NB4 (cell line): ENCODE results near the gene KIF17.

ENCODE experiments used
- MYC ChIP-seq: IDR thresholded peaks from 2 replicates; pipeline ENCODE4 v1.6.1; 2011; ENCODE audit warnings: low read depth, low read length
- POLR2A ChIP-seq: IDR thresholded peaks from 2 replicates; pipeline ENCODE4 v1.6.1; 2011; ENCODE audit warnings: mild to moderate bottlenecking; ENCODE audit not compliant: insufficient read length; ENCODE audit errors: extremely low read depth
- TF ChIP-seq, protein P1 (sequence below): IDR thresholded peaks from one replicate; pipeline ENCODE4 v1.5.1; 2012; ENCODE audit warnings: low read depth, low read length
- TF ChIP-seq, protein P2 (sequence below): IDR thresholded peaks from 2 replicates; pipeline ENCODE4 v1.6.1; 2011; ENCODE audit warnings: low read depth, low read length

GRCh38 chr1:20732071-20732587 is 14.3 kb upstream of the KIF17 start:
- TF ChIP-seq, protein P1, sequence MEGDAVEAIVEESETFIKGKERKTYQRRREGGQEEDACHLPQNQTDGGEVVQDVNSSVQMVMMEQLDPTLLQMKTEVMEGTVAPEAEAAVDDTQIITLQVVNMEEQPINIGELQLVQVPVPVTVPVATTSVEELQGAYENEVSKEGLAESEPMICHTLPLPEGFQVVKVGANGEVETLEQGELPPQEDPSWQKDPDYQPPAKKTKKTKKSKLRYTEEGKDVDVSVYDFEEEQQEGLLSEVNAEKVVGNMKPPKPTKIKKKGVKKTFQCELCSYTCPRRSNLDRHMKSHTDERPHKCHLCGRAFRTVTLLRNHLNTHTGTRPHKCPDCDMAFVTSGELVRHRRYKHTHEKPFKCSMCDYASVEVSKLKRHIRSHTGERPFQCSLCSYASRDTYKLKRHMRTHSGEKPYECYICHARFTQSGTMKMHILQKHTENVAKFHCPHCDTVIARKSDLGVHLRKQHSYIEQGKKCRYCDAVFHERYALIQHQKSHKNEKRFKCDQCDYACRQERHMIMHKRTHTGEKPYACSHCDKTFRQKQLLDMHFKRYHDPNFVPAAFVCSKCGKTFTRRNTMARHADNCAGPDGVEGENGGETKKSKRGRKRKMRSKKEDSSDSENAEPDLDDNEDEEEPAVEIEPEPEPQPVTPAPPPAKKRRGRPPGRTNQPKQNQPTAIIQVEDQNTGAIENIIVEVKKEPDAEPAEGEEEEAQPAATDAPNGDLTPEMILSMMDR = no peak
- TF ChIP-seq POLR2A = no peak
- TF ChIP-seq, protein P2, sequence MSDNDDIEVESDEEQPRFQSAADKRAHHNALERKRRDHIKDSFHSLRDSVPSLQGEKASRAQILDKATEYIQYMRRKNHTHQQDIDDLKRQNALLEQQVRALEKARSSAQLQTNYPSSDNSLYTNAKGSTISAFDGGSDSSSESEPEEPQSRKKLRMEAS = no peak
- no peak for TF ChIP-seq MYC
